ENCODE results near the gene HSPBP1.
A peak's percentile ranks its signal among the peaks of the same experiment; 100 is the strongest.

Gene HSPBP1

GRCh38 chr19:55309448-55309847 is 29.5 kb upstream of the HSPBP1 start:
- ATAC-seq (ENCODE audit: low read depth) = no peak
- no peak for DNase-seq (ENCODE audit: low spot score)
- Histone ChIP-seq H3K27me3 (ENCODE audit: insufficient read depth, poor library complexity, severe bottlenecking) (no peaks in the 10 kb centered on the region), H3K27ac (ENCODE audit: poor library complexity, severe bottlenecking) (no peak overlapping the region), H3K4me3 (ENCODE audit: severe bottlenecking) (no peak overlapping the region), H3K4me1 (ENCODE audit: insufficient read depth, poor library complexity, severe bottlenecking) (no peaks in the 10 kb centered on the region), H3K9me3 (ENCODE audit: severe bottlenecking) (no peaks in the 10 kb centered on the region), H3K36me3 (ENCODE audit: low read depth) (peaks cover 11% of the 10 kb centered on the region)
- TF ChIP-seq CTCF (IDR thresholded peaks at IDR 0.05; ENCODE audit: poor library complexity, severe bottlenecking) = no peak

GRCh38 chr19:55308281-55308680 is 28.4 kb upstream of the HSPBP1 start:
- H3K27me3 ChIP-seq (ENCODE audit: insufficient read depth, poor library complexity, severe bottlenecking) = no peaks in the 10 kb centered on the region
- no peak overlapping the region for H3K27ac ChIP-seq (ENCODE audit: poor library complexity, severe bottlenecking)
- no peaks in the 10 kb centered on the region for H3K9me3 ChIP-seq (ENCODE audit: severe bottlenecking)
- peaks cover 11% of the 10 kb centered on the region for H3K36me3 ChIP-seq (ENCODE audit: low read depth)
- no peak overlapping the region for H3K4me3 ChIP-seq (ENCODE audit: severe bottlenecking)
- TF ChIP-seq CTCF (IDR thresholded peaks at IDR 0.05; ENCODE audit: poor library complexity, severe bottlenecking) = no peak
- no peak for ATAC-seq (ENCODE audit: low read depth)
- DNase-seq (ENCODE audit: low spot score) = no peak
- no peaks in the 10 kb centered on the region for H3K4me1 ChIP-seq (ENCODE audit: insufficient read depth, poor library complexity, severe bottlenecking)

GRCh38 chr19:55306712-55307111 is 26.8 kb upstream of the HSPBP1 start:
- no peak overlapping the region for H3K27ac ChIP-seq (ENCODE audit: poor library complexity, severe bottlenecking)
- H3K4me3 ChIP-seq (ENCODE audit: severe bottlenecking) = no peak overlapping the region
- H3K36me3 ChIP-seq (ENCODE audit: low read depth) = peaks cover 11% of the 10 kb centered on the region
- no peak for TF ChIP-seq CTCF (IDR thresholded peaks at IDR 0.05; ENCODE audit: poor library complexity, severe bottlenecking)
- H3K9me3 ChIP-seq (ENCODE audit: severe bottlenecking) = no peaks in the 10 kb centered on the region
- no peaks in the 10 kb centered on the region for H3K27me3 ChIP-seq (ENCODE audit: insufficient read depth, poor library complexity, severe bottlenecking)
- DNase-seq (ENCODE audit: low spot score) (no peak), ATAC-seq (ENCODE audit: low read depth) (no peak)
- no peaks in the 10 kb centered on the region for H3K4me1 ChIP-seq (ENCODE audit: insufficient read depth, poor library complexity, severe bottlenecking)

GRCh38 chr19:55305983-55306562 is 26.2 kb upstream of the HSPBP1 start:
- H3K9me3 ChIP-seq (ENCODE audit: severe bottlenecking) = no peaks in the 10 kb centered on the region
- ATAC-seq (ENCODE audit: low read depth) = no peak
- no peak for TF ChIP-seq CTCF (IDR thresholded peaks at IDR 0.05; ENCODE audit: poor library complexity, severe bottlenecking)
- H3K27ac ChIP-seq (ENCODE audit: poor library complexity, severe bottlenecking) = no peak overlapping the region
- H3K4me3 ChIP-seq (ENCODE audit: severe bottlenecking) = no peak overlapping the region
- no peak for DNase-seq (ENCODE audit: low spot score)
- no peaks in the 10 kb centered on the region for H3K27me3 ChIP-seq (ENCODE audit: insufficient read depth, poor library complexity, severe bottlenecking)
- peaks cover 11% of the 10 kb centered on the region for H3K36me3 ChIP-seq (ENCODE audit: low read depth)
- H3K4me1 ChIP-seq (ENCODE audit: insufficient read depth, poor library complexity, severe bottlenecking) = no peaks in the 10 kb centered on the region

- H3K9me3 ChIP-seq (ENCODE audit: severe bottlenecking) = no peaks in the 10 kb centered on the region
- ATAC-seq (ENCODE audit: low read depth) (0 out of 3 replicates have a peak, but pooled peaks have one; percentile 45), DNase-seq (ENCODE audit: low spot score) (no peak)
- H3K4me1 ChIP-seq (ENCODE audit: insufficient read depth, poor library complexity, severe bottlenecking) = no peaks in the 10 kb centered on the region
- H3K36me3 ChIP-seq (ENCODE audit: low read depth) = peaks cover 11% of the 10 kb centered on the region
- H3K27ac ChIP-seq (ENCODE audit: poor library complexity, severe bottlenecking) = no peak overlapping the region
- no peak overlapping the region for H3K4me3 ChIP-seq (ENCODE audit: severe bottlenecking)
- TF ChIP-seq CTCF (IDR thresholded peaks at IDR 0.05; ENCODE audit: poor library complexity, severe bottlenecking) = no peak
- H3K27me3 ChIP-seq (ENCODE audit: insufficient read depth, poor library complexity, severe bottlenecking) = no peaks in the 10 kb centered on the region
These were observed 25.6 kb upstream of the HSPBP1 start for GRCh38 chr19:55305491-55305890.
